Neural cell (in vitro differentiated cells): ENCODE measurements around the gene MGAT4D.

Experiments used
- RAD21 ChIP-seq: fragments of 450-650 bp; conservative IDR thresholded peaks from 2 replicates; pipeline ENCODE4 v1.6.1; 2014; ENCODE audit warnings: antibody characterized with exemption, mild to moderate bottlenecking, moderate library complexity
- TAF1 ChIP-seq: IDR thresholded peaks from 2 replicates; pipeline ENCODE4 v1.6.1; 2012; ENCODE audit warnings: low read depth

DNA sequence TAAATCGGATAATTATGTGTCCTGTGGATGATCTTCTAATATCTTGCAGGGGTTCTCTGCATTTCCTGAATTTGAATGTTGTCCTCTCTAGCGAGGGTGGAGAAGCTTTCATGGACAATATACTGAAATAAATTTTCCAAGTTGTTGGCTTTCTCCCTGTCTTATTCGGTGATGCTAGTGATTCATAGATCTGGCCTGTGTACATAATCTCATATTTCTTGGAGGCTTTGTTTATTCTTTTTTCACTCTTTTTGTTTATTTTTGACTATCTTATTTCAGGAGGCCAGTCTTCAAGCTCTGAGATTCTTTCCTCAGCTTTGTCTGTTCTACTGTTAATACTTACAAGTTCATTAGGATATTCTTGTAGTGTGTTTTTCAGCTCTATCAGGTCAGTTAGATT, 49.9 kb downstream of the MGAT4D start:
- no peak for TF ChIP-seq TAF1
- no peak for TF ChIP-seq RAD21
